Measurements from ENCODE around the gene MAP3K13.
A peak's percentile ranks its signal among the peaks of the same experiment; 100 is the strongest.

Gene MAP3K13, protein sequence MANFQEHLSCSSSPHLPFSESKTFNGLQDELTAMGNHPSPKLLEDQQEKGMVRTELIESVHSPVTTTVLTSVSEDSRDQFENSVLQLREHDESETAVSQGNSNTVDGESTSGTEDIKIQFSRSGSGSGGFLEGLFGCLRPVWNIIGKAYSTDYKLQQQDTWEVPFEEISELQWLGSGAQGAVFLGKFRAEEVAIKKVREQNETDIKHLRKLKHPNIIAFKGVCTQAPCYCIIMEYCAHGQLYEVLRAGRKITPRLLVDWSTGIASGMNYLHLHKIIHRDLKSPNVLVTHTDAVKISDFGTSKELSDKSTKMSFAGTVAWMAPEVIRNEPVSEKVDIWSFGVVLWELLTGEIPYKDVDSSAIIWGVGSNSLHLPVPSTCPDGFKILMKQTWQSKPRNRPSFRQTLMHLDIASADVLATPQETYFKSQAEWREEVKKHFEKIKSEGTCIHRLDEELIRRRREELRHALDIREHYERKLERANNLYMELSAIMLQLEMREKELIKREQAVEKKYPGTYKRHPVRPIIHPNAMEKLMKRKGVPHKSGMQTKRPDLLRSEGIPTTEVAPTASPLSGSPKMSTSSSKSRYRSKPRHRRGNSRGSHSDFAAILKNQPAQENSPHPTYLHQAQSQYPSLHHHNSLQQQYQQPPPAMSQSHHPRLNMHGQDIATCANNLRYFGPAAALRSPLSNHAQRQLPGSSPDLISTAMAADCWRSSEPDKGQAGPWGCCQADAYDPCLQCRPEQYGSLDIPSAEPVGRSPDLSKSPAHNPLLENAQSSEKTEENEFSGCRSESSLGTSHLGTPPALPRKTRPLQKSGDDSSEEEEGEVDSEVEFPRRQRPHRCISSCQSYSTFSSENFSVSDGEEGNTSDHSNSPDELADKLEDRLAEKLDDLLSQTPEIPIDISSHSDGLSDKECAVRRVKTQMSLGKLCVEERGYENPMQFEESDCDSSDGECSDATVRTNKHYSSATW

DNA sequence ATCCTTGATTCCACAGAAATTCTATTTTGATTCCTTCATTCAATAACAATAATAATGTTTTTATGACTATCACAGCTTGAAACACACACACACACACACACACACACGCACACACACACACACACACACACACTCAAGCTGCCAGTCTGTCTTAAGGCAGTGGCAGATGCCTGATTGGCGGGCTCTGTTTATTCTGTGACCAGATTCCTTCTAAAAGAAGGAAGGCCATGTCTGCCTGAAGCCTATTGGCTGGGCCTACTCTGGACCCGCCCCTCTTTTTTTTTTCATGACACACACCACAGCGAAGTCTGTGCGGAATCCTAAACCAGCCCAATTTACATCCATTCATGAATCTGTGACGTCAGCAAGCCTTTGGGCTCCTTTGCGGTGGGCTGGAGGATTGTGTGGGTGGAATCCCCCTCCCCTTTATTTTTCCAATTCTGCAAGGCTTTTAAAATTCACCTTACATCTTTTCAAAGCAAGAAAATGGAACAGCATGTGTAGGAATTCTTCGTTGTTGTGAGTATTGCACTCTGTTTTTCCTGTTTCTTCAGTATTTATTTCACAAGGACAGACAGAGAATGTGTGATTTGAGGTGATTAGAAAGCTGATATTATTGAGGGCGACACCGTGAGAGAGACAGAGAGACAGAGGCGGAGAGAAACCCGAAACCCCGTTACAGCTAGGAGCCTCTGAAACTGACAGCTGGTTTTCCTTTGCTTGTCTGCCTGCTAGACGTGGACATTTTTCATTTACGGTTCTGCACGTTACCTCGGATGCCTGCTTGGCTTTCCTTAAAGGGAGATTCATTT lies at the start of gene MAP3K13:
Gene MAP3K13, plus strand, starts transcription at position 287 of the 812 bp plus-strand sequence. CDS start 65,446 bp downstream, outside the sequence.
- DNase-seq (ENCODE audit: low spot score): peak; percentile 87

DNA sequence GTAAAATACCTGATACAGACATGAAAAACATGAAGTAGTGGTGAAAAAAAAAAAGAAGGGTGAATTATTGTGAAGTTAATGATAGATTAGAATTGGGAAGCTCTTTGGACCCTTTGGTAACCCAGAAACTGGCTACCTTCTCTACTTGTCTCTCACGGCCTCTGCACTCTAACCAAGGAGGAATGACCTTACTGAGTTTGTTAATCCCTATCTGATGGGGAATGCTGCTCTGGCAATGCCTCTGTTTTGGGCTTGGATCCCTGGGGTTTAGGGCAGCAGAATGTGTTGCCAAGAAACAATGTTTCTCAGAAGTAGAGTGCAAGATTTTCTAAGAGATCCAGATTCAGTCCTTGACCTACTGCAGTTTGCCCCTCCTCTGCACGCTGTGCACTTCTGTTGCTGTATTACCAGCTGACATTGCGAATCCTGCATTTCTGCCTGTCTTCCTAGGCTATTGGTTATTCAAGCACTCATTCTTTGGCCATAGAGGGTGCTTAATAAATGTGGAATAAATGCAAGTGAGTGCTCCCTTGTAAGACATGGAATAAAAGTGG lies 49.2 kb upstream of the MAP3K13 start:
- DNase-seq (ENCODE audit: low spot score): no peak

DNA sequence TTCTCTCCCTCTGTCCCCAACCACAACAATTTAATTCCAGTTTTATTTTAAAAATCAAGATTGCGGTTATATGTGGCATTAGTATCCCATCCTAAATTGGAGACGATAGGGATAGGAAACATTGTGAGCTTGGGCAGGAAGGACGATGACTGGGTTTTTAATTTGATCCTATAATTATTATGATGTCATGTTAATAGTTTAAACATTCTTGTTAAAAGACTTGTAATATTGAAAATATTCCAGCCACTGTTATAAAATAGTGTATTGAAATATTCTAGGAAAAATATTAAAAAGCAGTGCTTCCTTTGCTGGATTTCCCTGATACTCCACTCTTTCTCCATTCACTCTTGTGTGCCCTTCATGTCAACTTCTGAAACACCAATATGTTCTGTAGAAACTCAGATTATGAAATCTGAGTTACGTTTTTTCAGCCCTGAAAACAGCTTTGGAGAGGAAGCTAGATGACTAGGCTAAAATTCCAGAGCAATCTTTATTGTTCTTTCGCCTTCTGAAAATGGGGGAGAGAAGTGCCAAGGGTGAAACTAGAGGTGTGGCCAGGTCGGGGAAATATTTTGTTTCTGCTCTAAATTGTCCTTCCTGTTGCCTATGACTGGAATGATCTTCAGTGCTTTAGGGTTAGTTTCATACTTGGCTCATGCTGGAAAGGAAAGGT lies 46.1 kb upstream of the MAP3K13 start:
- DNase-seq (ENCODE audit: low spot score): peak; percentile 75

DNA sequence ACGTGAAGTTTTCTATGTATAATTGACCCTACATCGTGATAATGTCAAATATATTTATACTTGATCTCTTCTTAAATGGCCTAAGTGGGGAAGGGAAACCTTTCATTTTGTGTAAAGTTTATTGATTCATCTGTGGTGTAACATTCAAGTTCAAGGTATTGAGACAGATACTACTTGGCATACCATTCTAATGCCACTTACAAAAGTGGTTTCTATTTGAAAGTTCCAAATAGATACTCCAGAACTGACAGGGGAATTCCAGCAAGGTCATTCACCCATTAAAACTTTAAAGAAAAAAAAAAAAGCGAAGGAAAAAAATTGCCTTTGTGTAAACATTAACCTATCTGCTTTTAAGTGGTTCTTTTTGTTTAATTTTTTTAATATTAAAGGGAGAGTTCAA lies 45.3 kb upstream of the MAP3K13 start:
- DNase-seq (ENCODE audit: low spot score): no peak

DNA sequence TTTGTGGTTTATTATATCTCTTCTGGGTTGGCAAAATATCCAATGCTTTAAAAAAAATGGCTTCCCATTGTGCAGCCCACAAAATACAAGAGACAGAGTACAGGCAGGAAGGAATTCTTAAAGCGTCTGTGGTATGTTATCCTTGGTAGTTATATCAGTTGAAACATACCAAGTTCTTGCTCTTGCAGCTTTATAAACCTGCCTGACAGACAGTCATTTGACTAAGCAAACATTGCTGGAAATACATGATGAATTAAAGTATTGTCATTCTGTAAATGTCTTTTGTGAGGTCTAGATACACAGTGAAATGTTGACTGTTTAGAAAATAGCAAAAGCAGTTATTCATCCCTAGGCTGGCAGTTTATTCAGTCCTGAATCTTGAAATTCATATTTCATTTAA lies 44.8 kb upstream of the MAP3K13 start:
- no peak for DNase-seq (ENCODE audit: low spot score)

DNA sequence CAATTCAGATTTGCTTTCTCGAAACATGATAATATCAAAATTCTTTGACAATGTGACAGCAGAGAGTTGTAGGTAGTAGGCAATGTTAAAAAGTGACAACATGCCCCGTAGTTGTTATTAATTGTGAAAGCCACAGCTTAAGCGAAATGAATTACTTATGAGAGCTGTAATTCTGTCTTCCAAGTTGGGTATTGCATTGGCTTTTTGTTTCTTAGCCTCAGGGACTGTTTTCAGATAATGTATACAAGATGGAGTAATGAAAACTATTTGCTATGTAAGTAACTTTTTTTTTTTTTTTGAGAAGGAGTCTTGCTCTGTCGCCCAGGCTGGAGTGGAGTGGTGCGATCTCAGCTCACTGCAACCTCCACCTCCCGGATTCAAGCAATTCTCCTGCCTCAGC lies 43.1 kb upstream of the MAP3K13 start:
- no peak for DNase-seq (ENCODE audit: low spot score)

DNA sequence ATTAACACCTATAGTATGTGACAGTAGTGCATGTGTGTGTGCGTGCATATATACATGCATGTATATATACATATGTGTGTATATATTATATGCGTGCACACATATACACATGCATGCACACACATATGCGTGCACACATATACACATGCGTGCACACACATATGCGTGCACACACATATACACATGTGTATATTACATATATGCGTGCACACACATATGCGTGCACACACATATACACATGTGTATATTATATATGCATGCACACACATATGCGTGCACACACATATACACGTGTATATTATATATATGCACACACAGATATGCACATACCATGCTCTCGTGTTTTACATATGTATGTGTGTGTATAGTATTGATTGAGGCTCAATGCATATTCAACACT lies 42.0 kb upstream of the MAP3K13 start:
- no peak for DNase-seq (ENCODE audit: low spot score)

DNA sequence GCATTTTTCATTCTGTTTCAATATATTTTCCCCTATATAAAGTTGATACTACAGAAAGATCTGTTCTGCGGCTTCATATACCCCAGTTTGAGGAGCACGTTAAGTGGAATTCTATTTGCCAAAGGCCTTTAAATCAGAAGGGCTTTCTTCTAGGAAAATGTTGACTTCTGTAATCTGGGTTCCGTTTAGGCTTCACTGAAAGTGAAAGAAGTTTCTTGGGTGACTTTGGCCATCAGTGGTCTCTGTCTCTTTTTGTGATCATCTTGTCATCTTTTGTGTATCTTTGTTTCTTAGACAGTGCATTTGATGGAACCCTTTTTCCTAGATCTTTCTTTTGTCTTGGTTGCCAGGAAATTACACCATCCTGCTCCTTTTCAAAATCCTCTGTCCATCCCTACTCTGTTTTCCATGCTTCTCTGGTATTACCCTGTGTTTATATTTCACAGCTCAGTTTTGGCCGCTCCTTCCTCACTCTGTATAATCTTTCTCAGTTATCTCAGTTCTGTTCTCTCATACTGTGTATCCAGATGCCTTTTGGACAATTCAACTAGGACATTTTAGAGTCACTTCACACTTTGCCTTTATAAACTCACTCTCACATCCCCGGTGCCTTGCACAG lies 40.7 kb upstream of the MAP3K13 start:
- DNase-seq (ENCODE audit: low spot score): no peak

DNA sequence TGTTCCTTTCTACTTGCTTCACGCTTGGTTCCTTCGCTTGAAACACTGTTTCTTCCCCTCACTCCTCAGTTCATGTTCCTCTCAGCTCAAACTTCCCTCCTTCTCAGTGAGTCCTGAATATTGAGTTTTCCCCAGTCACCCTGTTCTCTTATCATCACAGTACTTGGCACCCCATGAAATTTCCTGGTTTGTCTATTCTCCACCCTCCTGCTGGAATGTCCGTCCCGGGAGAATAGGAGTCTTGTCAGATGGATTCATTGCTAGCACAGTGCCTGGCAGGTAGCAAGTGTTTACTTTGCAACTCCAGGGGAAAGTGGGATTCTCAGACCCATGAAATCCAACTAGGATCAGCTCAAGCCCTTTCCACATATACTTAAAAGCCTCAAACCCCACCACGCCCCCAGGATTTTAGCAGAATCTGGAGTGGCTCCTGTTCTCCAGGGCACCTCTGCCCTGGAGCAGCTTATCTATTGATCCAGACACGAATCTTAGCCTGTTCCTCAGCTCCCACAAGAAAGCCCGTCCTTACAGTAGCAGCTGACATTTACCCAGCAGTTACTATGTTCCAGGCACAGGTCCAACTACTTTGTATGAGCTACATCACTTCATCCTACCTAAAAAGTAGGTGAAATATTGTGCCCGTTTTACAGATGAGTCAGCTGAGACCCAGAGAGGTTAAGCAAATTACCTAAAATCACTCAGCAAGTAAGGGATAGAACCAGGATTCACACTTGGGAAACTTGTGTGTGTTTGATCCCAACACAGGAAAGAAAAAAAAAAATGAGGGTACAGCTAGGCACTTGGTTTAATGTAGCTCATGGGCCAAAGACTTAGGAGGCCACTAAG lies 36.8 kb upstream of the MAP3K13 start:
- DNase-seq (ENCODE audit: low spot score): no peak

DNA sequence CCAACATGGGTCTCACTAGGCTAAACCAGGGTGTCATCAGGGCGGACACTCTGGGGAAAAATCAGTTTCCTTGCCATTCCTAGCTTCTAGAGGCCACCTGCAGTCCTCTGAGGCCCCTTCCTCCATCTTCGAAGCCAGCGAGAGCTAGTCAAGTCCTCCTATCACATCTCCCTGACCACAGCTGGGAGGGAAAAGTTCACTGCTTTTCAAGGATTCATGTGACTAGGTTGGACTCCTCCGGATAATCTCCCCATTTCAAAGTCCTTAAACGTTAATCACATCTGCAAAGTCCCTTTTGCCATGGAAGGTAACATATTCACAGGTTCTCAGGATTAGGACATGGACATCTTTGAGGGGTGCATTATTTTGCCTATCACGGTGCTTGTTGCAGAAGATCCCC lies 35.9 kb upstream of the MAP3K13 start:
- no peak for DNase-seq (ENCODE audit: low spot score)

DNA sequence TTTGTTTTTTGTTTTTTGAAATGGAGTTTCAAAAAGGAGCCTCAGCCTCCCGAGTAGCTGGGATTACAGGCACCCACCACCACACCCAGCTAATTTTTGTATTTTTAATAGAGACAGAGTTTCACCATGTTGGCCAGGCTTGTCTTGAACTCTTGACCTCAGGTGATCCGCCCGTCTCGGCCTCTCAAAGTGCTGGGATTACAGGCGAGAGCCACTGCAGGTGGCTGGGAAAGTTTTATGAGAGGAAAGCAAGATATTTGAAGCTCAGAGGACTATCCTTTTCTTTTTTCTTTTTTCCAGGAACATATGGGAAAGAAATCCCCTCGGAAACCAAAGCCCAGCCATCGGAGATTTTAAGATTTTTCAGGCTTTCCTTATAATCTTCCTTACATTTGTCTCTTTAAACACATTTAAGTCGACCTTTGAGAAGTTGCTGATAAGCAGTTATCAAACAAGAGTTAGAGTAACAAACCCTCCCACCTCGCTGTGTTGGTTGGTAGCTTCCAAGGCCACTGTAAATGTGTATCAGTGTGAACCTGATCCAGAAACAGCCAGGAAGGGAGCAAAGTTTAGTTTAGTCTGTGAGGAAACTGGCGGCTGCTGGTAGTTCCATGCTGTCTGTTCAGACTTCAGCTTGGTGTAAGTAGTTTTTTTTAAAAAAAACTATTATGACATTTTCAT lies 34.5 kb upstream of the MAP3K13 start:
- no peak for DNase-seq (ENCODE audit: low spot score)

DNA sequence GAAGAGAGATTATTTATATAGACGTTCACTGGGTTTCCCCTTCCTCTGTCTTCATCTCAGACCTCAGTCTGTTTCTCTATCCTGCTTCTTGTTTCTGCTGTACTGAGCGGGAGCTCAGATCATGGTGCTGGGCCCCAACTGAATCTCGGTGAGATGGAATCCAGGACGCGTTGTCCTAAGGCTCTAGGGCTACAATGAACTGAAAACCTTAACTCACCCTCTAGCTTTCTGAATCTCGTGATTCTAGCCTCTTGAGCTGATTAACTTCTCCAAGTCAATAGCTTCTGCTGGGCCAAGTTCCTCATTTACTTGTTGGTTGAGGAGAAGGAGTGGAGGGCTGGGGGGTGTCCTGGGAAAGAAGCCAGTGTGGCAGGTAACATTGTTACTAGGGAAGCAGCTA lies 32.7 kb upstream of the MAP3K13 start:
- no peak for DNase-seq (ENCODE audit: low spot score)

DNA sequence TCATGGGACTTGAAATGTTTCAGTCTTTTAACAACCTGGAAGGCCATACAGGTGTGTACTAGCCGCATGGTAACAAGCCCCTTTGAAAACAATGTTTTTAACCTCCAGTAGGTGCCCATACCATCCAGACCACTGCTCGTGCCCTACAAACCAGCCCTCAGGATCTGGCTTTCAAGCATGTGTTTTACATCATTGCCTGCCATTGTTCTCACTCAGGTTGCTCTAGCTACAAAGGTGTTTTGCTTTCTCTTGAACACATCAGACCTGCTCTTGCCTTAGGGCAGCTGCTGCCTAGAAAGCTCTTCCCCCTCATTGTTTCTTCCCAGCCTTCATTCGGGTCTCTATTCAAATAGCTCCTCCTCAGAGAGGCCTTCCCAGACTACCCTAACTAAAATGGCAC lies 32.3 kb upstream of the MAP3K13 start:
- DNase-seq (ENCODE audit: low spot score): no peak

DNA sequence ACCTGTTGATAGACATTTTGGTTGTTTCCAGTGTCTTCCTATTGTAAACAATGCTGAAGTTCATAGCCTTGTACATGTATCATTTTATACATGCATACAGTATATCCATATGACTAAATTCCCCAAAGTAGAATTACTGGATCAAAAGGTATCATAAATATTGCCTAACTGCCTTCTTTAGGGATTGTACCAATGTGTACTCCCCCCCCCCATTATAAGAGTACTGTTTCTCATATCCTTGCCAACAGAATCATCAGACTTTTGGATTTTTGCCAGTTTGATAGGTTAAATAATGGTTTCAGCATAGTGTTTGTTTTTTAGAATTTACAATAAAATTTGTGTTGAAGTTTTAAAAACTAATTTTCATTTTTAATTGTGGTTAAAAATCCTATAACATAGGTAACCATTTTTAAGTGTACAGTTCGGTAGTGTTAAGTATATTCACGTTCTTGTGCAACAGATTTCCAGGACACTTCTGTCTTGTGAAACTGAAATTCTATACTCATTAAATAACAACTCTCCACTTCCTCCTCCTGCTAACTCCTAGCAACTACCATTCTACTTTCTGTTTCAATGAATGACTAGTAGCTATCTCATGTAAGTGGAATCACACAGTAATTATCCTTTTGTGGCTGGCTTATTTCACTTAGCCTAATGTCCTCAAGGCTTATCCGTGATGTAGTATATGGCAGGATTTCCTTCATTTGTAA lies 30.8 kb upstream of the MAP3K13 start:
- DNase-seq (ENCODE audit: low spot score): peak; percentile 54

DNA sequence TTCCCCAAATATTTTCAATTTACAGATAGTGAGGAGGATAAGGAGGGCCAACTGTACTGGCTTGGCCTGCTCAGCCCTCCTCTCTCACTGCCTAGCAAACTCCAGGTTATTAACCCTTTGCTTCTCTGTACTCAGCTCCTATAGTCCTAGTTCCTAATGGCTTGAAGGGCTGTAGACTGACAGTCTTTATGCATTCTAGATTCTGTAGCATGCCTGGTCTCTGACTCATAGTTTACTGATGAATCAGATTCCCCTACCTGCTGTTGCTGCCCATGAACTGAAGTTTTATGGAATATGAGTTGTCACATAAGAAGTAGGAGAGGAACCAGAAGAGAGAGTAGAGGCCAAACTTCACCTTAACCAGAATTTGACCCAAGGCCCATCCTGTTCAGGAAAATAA lies 27.1 kb upstream of the MAP3K13 start:
- peak; percentile 75 for DNase-seq (ENCODE audit: low spot score)

DNA sequence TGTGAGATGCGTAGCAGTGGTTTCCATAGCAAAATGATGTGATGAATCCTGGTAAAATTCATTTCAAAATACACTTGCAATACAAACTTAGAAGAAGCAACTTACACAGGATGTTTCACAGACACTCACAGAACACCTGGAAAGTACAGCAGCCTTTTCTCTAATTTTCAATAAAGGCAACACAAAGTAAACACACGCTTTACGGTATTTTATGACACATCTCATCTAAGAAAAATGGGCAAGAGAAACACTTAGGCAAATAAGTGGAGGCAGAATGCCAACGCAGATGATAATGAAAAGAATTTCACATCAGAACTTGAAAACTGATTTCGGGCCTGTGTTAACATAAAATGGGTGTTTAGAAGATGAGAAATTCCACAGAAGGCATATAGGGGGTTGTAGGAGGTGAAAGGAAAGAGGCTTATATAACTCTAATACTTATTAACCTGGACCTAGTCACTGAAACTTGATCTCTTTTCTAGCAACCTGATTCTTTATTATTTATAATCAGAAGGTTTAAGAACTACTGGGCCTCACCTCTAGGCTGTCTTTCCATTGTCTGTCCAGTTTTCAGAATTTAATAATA lies 25.6 kb upstream of the MAP3K13 start:
- no peak for DNase-seq (ENCODE audit: low spot score)

DNA sequence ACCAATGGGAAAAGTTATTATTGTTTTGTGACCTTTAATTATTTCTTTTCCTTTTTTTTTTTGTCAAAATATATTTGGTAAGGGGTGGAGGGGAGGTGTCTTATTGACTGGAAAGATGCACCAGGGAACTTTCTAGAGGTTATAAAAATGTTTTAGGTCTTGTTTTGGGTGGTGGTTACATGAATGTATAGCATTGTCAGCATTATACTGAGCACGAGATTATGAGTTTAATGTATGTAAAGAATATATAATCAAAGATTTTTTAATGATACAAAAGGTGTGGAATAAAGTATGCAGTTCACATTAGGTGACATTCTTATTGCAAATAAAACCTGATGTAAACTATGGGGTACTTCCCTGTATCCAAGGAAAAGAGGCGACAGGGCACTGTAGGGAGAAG lies 23.0 kb upstream of the MAP3K13 start:
- no peak for DNase-seq (ENCODE audit: low spot score)

DNA sequence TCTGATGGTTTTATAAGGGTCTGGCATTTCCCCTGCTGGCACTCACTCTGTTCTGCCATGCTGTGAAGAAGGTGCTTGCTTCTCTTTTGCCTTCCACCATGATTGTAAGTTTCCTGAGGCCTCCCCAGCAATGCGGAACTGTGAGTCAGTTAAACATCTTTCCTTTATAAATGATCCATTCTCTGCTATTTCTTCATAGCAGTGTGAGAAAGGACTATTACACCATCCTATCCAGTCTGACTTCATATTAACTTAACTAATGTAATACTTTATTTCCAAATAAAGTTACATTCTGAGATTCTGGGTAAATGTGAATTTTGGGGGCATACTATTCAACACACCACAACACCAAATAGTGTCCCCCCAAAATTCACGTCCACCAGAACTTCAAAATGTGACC lies 22.2 kb upstream of the MAP3K13 start:
- DNase-seq (ENCODE audit: low spot score): no peak
